Testis (tissue), 3 donors: ENCODE measurements around the gene OR52I1. TPM values are rescaled to one million over a fixed set of nuclear protein-coding genes. Genes with fewer than 3 reads are reported as not detected.

Source experiments
- DNase-seq: peaks from one replicate; pipeline ENCODE4 v3.0.0-alpha.2; 2019
- H3K27ac ChIP-seq, 2 donors: fragments of 200-600 bp; sonication (generic); one replicate each; pipeline ENCODE4 v1.5.1; 2019
- H3K27me3 ChIP-seq: fragments of 200-600 bp; sonication (generic); one replicate; pipeline ENCODE4 v1.5.1; 2019
- H3K36me3 ChIP-seq: fragments of 200-600 bp; sonication (generic); one replicate; pipeline ENCODE4 v1.5.1; 2017; ENCODE audit warnings: low read depth; ENCODE audit errors: missing control alignments
- H3K4me1 ChIP-seq: fragments of 200-600 bp; sonication (generic); one replicate; pipeline ENCODE4 v1.5.1; 2019
- H3K4me3 ChIP-seq, 2 donors: fragments of 200-600 bp; sonication (generic); one replicate each; pipeline ENCODE4 v1.5.1; 2017 to 2019
- H3K9me3 ChIP-seq: fragments of 200-600 bp; sonication (generic); one replicate; pipeline ENCODE4 v1.5.1; 2017
- POLR2A ChIP-seq: fragments of 450-650 bp; IDR thresholded peaks from one replicate; pipeline ENCODE4 v1.6.1; 2017; ENCODE audit warnings: antibody characterized with exemption, mild to moderate bottlenecking, moderate library complexity
- WGBS, 2 donors: methylation state at CpG; one replicate each; pipeline ENCODE4 v1.1.5; 2018; 5-methylcytosine and 5-hydroxymethylcytosine counted together
- intact Hi-C: fragments of 100-400 bp; cut with DNase I; formaldehyde crosslinking; loops from one replicate; pipeline ENCODE4 v1.15.1; 2023; ENCODE audit warnings: low total_unique reads
- polyA plus RNA-seq: library from polyadenylated mRNA; stranded (reverse); fragments of 350-450 nt; fragmentation: Illumina TruSeq; extraction: RNeasy Lipid Tissue Mini Kit (QIAGEN cat#74804); gene quantifications from one replicate; pipeline ENCODE4 v1.2.3, GENCODE V29; 2014; ENCODE audit warnings: low read depth, low replicate concordance; ENCODE audit not compliant: insufficient read depth
- total RNA-seq, 2 donors: library from RNA; depleted of rRNA; stranded (reverse); fragments of >200 nt; gene quantifications; one replicate each; pipeline ENCODE4 v1.2.3, GENCODE V29; 2016
- TF ChIP-seq, protein P1 (sequence below), 3 experiments: fragments of 450-650 bp in 2 of 3; fragments of 200-600 bp in 1 of 3; sonication (generic) in 1 of 3; IDR thresholded peaks; one replicate each; pipeline ENCODE4 v1.5.1; 2016 to 2019; ENCODE audit warnings: antibody characterized with exemption in 3 of 3, mild to moderate bottlenecking in 2 of 3, moderate library complexity in 1 of 3

OR52I1 gene
- total and polyA plus RNA-seq, 3 donors from 2014 or later = not detected

DNA sequence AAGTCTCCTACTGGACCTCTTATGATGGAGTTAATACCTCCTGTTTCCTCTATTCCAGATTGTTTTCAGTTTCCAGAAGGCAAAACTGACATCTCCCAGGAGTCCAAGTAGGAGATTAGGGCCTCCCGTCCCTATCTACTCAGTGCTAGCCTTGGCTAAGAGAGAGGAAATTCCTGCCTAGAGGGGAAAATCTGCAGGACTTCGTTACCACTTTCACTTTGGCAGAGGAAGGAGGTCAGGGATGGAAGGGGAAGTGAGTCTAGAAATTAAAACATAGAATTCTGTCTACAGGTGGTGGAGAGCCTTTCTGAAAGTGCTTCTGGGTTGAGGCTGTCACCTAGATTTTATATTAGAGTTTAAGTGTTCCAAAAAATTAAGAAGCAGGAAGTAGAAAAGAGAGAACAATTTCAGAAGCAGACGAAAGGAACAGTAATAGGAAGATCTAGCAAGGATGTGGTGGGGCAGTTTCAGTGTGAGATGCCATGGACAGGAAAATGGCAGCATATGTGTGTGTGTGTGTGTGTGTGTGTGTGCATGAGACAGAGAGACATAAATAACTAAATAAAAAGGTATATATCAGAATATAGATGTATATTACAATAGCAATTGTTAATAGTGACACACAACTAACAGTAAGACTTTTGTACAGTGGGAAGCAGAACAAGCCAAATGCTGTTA is 16.6 kb downstream of the OR52I1 start:
- H3K27ac ChIP-seq = no peak overlapping the region

DNA sequence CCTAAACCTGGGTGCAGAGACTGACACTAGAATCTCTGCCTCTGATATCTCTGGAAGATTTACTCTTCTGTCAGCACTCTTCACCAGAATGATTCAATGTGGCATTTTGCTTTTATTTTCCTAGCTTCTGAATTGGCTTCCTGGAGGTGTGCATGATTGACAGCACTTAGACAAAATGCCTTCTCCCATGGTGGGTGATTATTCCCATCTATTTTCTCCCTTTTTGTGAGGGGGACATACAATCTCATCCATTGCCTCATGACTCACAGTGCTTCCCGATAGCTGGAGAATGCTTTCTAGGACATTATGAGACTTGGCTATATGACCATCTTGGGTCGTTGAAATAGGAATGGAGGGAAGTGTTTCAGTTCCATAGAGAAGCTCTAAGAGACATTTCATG is 18.1 kb downstream of the OR52I1 start:
- H3K9me3 ChIP-seq = no peaks in the 10 kb centered on the region
- 92 to 100% methylated on average over 2 of the region's 2 CpGs for WGBS, 2 donors
- no peaks in the 10 kb centered on the region for H3K27me3 ChIP-seq
- DNase-seq = no peak
- TF ChIP-seq, protein P1, sequence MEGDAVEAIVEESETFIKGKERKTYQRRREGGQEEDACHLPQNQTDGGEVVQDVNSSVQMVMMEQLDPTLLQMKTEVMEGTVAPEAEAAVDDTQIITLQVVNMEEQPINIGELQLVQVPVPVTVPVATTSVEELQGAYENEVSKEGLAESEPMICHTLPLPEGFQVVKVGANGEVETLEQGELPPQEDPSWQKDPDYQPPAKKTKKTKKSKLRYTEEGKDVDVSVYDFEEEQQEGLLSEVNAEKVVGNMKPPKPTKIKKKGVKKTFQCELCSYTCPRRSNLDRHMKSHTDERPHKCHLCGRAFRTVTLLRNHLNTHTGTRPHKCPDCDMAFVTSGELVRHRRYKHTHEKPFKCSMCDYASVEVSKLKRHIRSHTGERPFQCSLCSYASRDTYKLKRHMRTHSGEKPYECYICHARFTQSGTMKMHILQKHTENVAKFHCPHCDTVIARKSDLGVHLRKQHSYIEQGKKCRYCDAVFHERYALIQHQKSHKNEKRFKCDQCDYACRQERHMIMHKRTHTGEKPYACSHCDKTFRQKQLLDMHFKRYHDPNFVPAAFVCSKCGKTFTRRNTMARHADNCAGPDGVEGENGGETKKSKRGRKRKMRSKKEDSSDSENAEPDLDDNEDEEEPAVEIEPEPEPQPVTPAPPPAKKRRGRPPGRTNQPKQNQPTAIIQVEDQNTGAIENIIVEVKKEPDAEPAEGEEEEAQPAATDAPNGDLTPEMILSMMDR (IDR thresholded peaks at IDR 0.05) = no peak
- TF ChIP-seq POLR2A = no peak
- intact Hi-C loops = no loop called here
- no peak overlapping the region for H3K27ac ChIP-seq
- no peaks in the 10 kb centered on the region for H3K4me1 ChIP-seq
- H3K36me3 ChIP-seq = no peaks in the 10 kb centered on the region
- H3K4me3 ChIP-seq = no peak overlapping the region

More for the DNA sequence above, 16.6 kb downstream of the OR52I1 start:
- Histone ChIP-seq H3K4me3 (no peak overlapping the region), H3K27me3 (no peaks in the 10 kb centered on the region), H3K9me3 (no peaks in the 10 kb centered on the region), H3K36me3 (no peaks in the 10 kb centered on the region), H3K4me1 (peaks cover 4% of the 10 kb centered on the region)
- intact Hi-C loops = no loop called here
- DNase-seq = no peak
- TF ChIP-seq, protein P1 (IDR thresholded peaks at IDR 0.05) = no peak
- no peak for TF ChIP-seq POLR2A
- 18 to 31% methylated on average over 3 of the region's 3 CpGs for WGBS, 2 donors

DNA sequence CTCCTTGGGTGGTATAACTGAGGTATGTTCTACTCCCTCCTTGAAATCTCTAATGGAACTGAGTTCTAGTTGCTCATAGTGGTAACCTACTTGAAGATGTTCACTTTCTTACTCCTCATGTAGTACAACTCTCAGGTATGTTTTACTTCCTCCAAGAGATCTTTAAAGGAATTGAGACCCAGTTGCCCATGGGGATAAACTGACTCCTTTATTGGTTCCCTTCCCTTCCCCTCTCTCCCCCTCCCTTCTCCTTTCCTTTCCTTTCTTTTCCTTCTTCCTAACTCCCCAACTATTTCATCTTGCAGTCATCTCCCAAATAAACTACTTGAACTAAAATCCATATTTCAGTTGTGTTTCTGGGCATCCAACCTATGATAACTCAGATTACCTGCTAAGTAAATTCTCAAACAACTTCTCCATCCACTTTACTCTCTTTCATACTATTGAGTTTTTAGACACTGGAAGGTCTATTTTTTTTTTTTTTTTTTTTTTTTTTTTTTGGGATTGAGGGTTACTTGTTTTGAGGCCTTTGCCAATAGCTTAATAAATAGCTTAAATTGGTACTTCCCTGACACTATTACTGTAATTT is 22.1 kb downstream of the OR52I1 start:
- Histone ChIP-seq H3K9me3 (no peaks in the 10 kb centered on the region), H3K27ac (no peak overlapping the region), H3K27me3 (no peaks in the 10 kb centered on the region), H3K4me1 (no peaks in the 10 kb centered on the region), H3K36me3 (no peaks in the 10 kb centered on the region), H3K4me3 (no peak overlapping the region)
- intact Hi-C loops = no loop called here
- no peak for DNase-seq
- TF ChIP-seq, protein P1 (IDR thresholded peaks at IDR 0.05) = no peak
- no peak for TF ChIP-seq POLR2A

DNA sequence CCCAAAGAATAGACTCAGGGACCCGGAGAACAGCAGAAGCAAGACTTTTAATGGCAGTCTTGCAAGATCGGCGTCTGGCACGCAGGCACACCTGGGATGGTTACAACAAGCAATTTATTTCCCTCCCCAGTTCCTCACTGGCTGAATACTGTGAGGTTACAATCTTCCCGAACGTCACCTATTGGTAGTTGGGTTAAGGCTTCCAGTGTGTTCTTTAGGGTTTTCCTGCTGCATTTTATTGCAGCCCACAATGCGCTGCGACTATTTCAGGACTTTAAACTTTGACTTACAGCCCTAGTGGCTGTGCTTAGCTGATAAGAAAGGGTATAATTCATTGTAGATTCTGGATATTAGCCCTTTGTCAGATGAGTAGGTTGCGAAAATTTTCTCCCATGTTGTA is 25.7 kb downstream of the OR52I1 start:
- no peaks in the 10 kb centered on the region for H3K27me3 ChIP-seq
- H3K27ac ChIP-seq = no peak overlapping the region
- no peaks in the 10 kb centered on the region for H3K36me3 ChIP-seq
- H3K4me3 ChIP-seq = no peak overlapping the region
- 74 to 78% methylated on average over 9 of the region's 9 CpGs for WGBS, 2 donors
- no peaks in the 10 kb centered on the region for H3K4me1 ChIP-seq
- DNase-seq = no peak
- TF ChIP-seq POLR2A = no peak
- TF ChIP-seq, protein P1 (IDR thresholded peaks at IDR 0.05) = no peak
- H3K9me3 ChIP-seq = no peaks in the 10 kb centered on the region
- intact Hi-C loops = no loop called here
